ENCODE measurements around the gene TLE3. TPM values are rescaled to one million over a fixed set of nuclear protein-coding genes. Genes with fewer than 3 reads are reported as not detected.

TLE3 gene
- polyA plus RNA-seq, 1 donor (not counting 4 experiments of a cell fraction or from before 2014, with no cell fraction given), result 8.3 TPM

- Histone ChIP-seq H3K27me3 (ENCODE audit: control insufficient read depth, extremely low read depth, insufficient read depth, low read length) (no peaks in the 10 kb centered on the region), H3K27ac (ENCODE audit: control insufficient read depth, insufficient read depth, low read length) (no peak overlapping the region), H3K79me2 (ENCODE audit: control insufficient read depth, insufficient read depth, low read length) (no peaks in the 10 kb centered on the region), H3K36me3 (ENCODE audit: control insufficient read depth in 2 of 2, extremely low read depth in 1 of 2, insufficient read depth in 2 of 2, low read length in 2 of 2) (peaks cover 25 to 50% of the 10 kb centered on the region in 2 experiments), H4K20me1 (ENCODE audit: control insufficient read depth, extremely low read depth, insufficient read depth, low read length) (no peaks in the 10 kb centered on the region), H3K9ac (ENCODE audit: control insufficient read depth, extremely low read depth, insufficient read depth, low read length) (no peak overlapping the region), H3K4me3 (ENCODE audit: control insufficient read depth in 2 of 3, extremely low read depth in 1 of 3, insufficient read depth in 2 of 3, low read depth in 1 of 3, low read length in 3 of 3) (no peak overlapping the region), H3K9me3 (ENCODE audit: control insufficient read depth, low read depth, low read length) (no peaks in the 10 kb centered on the region), H3K4me2 (ENCODE audit: control insufficient read depth, extremely low read depth, insufficient read depth, low read depth, low read length) (no peak overlapping the region), H3K4me1 (ENCODE audit: control insufficient read depth, extremely low read depth, insufficient read depth, low read length) (no peaks in the 10 kb centered on the region), H3K9me1 (ENCODE audit: control insufficient read depth, extremely low read depth, insufficient read depth, low read length) (no peaks in the 10 kb centered on the region), H2AFZ (ENCODE audit: control insufficient read depth, low read length) (no peak overlapping the region)
- dilution Hi-C loops (cut with MboI; ENCODE audit: extremely low pct_ligation_motif_present, low sequenced_read_pairs), result no loop called here
- no peak for DNase-seq (ENCODE audit: low read depth, low spot score)
- FAIRE-seq, result no peak
- no peak for TF ChIP-seq EZH2 (IDR thresholded peaks at IDR 0.05; ENCODE audit: low read length)
- TF ChIP-seq CTCF (optimal IDR thresholded peaks at IDR 0.05 in 1 of 3, IDR thresholded peaks at IDR 0.05 in 1 of 3, conservative IDR thresholded peaks at IDR 0.05 in 1 of 3; ENCODE audit: extremely low read depth in 1 of 3, insufficient read depth in 2 of 3, low read length in 3 of 3), result no peak
These were observed 33.3 kb downstream of the TLE3 start for GRCh38 chr15:70064441-70064840.

DNA sequence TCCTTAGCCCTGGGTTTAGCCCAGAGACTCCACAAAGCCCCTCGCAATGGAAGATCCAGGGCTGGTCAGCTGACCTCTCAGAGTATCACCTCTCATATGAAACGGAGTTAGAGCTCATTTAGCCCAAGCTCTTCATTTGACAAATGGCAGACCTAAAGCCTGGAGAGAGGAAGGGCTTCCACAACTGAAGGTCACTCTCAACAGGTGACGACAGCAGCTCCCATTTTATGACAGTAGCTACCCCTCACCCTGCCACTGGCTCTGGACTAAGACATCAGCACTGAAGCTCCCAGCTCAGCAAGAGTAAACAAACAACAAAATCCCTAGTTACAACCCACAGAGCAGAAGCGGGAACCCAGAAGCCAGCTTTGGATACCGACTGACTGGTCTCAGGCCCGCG, 33.7 kb downstream of the TLE3 start:
- no peaks in the 10 kb centered on the region for H4K20me1 ChIP-seq (ENCODE audit: control insufficient read depth, extremely low read depth, insufficient read depth, low read length)
- no peak overlapping the region for H3K4me2 ChIP-seq (ENCODE audit: control insufficient read depth, extremely low read depth, insufficient read depth, low read depth, low read length)
- dilution Hi-C loops (cut with MboI; ENCODE audit: extremely low pct_ligation_motif_present, low sequenced_read_pairs), result no loop called here
- no peaks in the 10 kb centered on the region for H3K4me1 ChIP-seq (ENCODE audit: control insufficient read depth, extremely low read depth, insufficient read depth, low read length)
- H3K27ac ChIP-seq (ENCODE audit: control insufficient read depth, insufficient read depth, low read length), result no peak overlapping the region
- peaks cover 29 to 49% of the 10 kb centered on the region in 2 experiments for H3K36me3 ChIP-seq (ENCODE audit: control insufficient read depth in 2 of 2, extremely low read depth in 1 of 2, insufficient read depth in 2 of 2, low read length in 2 of 2)
- DNase-seq (ENCODE audit: low read depth, low spot score), result no peak
- no peak overlapping the region for H3K9ac ChIP-seq (ENCODE audit: control insufficient read depth, extremely low read depth, insufficient read depth, low read length)
- H2AFZ ChIP-seq (ENCODE audit: control insufficient read depth, low read length), result no peak overlapping the region
- no peaks in the 10 kb centered on the region for H3K9me1 ChIP-seq (ENCODE audit: control insufficient read depth, extremely low read depth, insufficient read depth, low read length)
- H3K27me3 ChIP-seq (ENCODE audit: control insufficient read depth, extremely low read depth, insufficient read depth, low read length), result no peaks in the 10 kb centered on the region
- H3K4me3 ChIP-seq (ENCODE audit: control insufficient read depth in 2 of 3, extremely low read depth in 1 of 3, insufficient read depth in 2 of 3, low read depth in 1 of 3, low read length in 3 of 3), result no peak overlapping the region
- no peak for FAIRE-seq
- TF ChIP-seq CTCF (optimal IDR thresholded peaks at IDR 0.05 in 1 of 3, IDR thresholded peaks at IDR 0.05 in 1 of 3, conservative IDR thresholded peaks at IDR 0.05 in 1 of 3; ENCODE audit: extremely low read depth in 1 of 3, insufficient read depth in 2 of 3, low read length in 3 of 3), result no peak
- TF ChIP-seq EZH2 (IDR thresholded peaks at IDR 0.05; ENCODE audit: low read length), result no peak
- no peaks in the 10 kb centered on the region for H3K79me2 ChIP-seq (ENCODE audit: control insufficient read depth, insufficient read depth, low read length)
- H3K9me3 ChIP-seq (ENCODE audit: control insufficient read depth, low read depth, low read length), result no peaks in the 10 kb centered on the region
